Bronchial epithelial cell (primary cell): ENCODE data around the gene HOXD8. TPM values are rescaled to one million over a fixed set of nuclear protein-coding genes. Genes with fewer than 3 reads are reported as not detected.

ENCODE experiments used
- DNase-seq: peaks from one replicate; pipeline ENCODE4 v3.0.0-alpha.2; 2010; ENCODE audit warnings: low read depth
- FAIRE-seq: peaks from 2 replicates; lab custom pipeline; 2011; peaks lifted over from hg19 to GRCh38; lab: Jason Lieb, UNC
- H3K27me3 ChIP-seq: 2 replicates; pipeline ENCODE4 v1.5.1; 2011; ENCODE audit warnings: low read length; ENCODE audit not compliant: control insufficient read depth, insufficient read depth
- H3K36me3 ChIP-seq: 2 replicates; pipeline ENCODE4 v1.5.1; 2011; ENCODE audit warnings: low read length; ENCODE audit not compliant: control insufficient read depth, insufficient read depth
- H3K4me3 ChIP-seq: 2 replicates; pipeline ENCODE4 v1.5.1; 2011; ENCODE audit warnings: mild to moderate bottlenecking, low read depth, low read length, control low read depth
- total RNA-seq: library from RNA; depleted of rRNA; stranded (reverse); fragments of >200 nt; gene quantifications from 2 replicates; pipeline ENCODE4 v1.2.1, GENCODE V29; 2014
- TF ChIP-seq, protein P1 (sequence below): IDR thresholded peaks from 2 replicates; pipeline ENCODE4 v1.5.1; 2011; ENCODE audit warnings: mild to moderate bottlenecking, moderate library complexity, low read length, control low read depth, inconsistent platforms; ENCODE audit not compliant: insufficient read depth, severe bottlenecking

Gene HOXD8
- total RNA-seq, 1 donor from 2014 or later, result not detected

DNA sequence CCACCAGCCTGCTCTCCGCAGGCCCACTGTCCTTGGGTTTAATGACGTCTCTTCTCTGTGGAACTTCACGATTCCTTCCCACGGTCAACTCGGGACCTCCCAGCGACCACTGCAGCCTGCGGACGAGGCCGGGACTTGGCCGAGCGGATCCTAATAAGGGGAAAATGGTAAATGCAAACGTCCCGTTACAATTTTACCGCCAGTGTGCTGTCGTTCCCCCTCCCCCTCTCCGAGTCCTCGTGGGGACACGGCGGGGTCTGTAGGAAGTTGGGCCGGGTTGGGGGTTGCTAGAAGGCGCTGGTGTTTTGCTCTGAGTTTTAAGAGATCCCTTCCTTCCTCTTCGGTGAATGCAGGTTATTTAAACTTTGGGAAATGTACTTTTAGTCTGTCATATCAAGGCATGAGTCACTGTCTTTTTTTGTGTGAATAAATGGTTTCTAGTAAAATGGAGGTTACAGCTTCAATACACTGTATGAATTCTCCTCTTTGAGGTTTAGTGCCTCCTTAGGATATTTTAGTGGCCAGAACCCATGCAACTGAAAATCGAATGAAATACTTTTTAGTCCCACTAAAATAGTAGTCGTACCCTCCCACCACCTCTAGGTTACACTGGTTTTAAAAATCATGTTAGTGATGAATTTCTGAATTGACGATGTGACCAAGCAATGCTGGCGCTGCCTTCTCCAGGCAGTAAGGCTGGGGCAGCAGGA lies 20.2 kb upstream of the HOXD8 start:
- no peak for FAIRE-seq
- TF ChIP-seq, protein P1, sequence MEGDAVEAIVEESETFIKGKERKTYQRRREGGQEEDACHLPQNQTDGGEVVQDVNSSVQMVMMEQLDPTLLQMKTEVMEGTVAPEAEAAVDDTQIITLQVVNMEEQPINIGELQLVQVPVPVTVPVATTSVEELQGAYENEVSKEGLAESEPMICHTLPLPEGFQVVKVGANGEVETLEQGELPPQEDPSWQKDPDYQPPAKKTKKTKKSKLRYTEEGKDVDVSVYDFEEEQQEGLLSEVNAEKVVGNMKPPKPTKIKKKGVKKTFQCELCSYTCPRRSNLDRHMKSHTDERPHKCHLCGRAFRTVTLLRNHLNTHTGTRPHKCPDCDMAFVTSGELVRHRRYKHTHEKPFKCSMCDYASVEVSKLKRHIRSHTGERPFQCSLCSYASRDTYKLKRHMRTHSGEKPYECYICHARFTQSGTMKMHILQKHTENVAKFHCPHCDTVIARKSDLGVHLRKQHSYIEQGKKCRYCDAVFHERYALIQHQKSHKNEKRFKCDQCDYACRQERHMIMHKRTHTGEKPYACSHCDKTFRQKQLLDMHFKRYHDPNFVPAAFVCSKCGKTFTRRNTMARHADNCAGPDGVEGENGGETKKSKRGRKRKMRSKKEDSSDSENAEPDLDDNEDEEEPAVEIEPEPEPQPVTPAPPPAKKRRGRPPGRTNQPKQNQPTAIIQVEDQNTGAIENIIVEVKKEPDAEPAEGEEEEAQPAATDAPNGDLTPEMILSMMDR, result no peak
- Histone ChIP-seq H3K36me3 (no peaks in the 10 kb centered on the region), H3K4me3 (no peak overlapping the region), H3K27me3 (peaks cover 76% of the 10 kb centered on the region)
- DNase-seq, result no peak

DNA sequence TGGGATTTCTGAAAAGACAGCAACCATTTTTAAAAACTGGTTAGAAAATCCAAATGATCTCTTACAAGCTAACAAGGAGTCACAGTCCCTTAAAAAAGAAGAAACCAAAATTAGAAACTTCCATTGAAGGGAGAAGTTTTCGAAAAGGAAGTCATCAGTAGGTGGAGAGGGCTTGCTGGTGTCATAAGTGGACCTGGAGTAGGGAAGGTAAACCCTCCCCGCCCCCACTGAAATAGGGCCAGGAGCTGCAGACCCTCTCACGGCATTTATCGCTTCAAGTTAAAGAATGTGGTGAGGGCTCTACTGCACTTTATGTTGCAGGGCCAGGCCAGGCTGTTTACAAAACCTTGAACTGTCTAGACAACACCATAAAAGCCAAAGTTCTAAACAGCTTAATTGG lies 19.6 kb upstream of the HOXD8 start:
- TF ChIP-seq, protein P1, result no peak
- Histone ChIP-seq H3K4me3 (no peak overlapping the region), H3K36me3 (no peaks in the 10 kb centered on the region), H3K27me3 (peaks cover 76% of the 10 kb centered on the region)
- no peak for DNase-seq
- FAIRE-seq, result no peak

DNA sequence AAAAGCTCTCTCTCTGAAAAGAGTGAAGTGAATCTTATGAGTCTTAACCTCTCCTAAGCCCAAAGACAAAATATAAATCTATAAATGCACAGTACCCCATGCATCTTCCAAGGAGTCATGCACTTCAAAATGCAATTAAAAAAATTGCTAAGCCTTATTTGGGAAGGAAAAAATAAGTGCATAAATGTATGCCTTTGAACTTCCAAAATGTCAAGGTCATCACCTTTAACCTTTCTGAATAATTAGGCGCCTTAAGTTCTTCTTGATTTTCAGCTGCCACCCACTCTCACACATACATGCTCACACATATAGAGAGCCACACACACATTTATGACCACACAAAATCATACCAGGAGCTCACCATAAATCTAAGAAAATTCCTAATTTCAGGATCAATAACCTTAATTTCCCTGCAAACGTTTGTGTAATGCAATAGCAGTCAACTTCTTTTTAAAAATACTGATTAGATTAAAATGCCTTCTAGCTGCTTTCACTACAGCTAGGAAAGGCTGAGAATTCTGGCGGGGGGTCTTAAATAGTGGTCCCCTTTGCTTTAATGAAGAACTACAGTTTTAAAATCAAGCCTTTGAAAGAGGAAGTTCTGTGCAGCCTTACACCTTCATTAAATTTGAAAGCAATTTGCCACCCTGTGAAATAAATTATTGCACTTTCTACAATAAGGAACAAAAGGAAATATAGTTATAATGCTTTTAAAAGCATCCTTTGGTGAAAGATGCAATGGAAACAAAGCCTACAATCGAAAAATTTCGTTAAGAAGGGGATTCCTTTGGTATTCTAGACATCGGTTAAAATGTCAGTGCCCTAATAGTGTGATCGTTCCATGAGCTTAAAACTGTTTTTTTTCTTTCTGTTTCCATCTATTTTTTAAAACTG lies 18.8 kb upstream of the HOXD8 start:
- FAIRE-seq, result no peak
- peaks cover 74% of the 10 kb centered on the region for H3K27me3 ChIP-seq
- H3K36me3 ChIP-seq, result no peaks in the 10 kb centered on the region
- DNase-seq, result no peak
- no peak overlapping the region for H3K4me3 ChIP-seq
- TF ChIP-seq, protein P1, result no peak

DNA sequence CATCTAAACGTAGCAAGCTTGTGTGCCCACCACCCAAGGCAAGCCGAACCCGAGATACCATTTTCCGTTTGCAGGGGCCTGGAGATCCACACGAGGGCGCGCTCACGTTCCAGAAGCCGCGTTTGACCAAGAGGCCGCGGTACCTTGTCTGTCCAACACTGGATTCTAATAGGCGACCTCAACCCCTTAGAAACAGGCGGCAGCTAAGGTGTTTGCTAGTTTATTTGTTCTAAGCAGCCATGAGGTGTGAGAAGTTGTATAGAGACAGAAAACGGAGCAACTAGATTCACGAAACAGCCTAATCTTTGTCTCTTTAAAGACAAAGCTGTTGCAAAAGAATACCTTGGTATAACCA lies 18.2 kb upstream of the HOXD8 start:
- peaks cover 74% of the 10 kb centered on the region for H3K27me3 ChIP-seq
- H3K4me3 ChIP-seq, result no peak overlapping the region
- TF ChIP-seq, protein P1, result peak; percentile 73
- no peak for FAIRE-seq
- peak; percentile 26 for DNase-seq
- H3K36me3 ChIP-seq, result no peaks in the 10 kb centered on the region

DNA sequence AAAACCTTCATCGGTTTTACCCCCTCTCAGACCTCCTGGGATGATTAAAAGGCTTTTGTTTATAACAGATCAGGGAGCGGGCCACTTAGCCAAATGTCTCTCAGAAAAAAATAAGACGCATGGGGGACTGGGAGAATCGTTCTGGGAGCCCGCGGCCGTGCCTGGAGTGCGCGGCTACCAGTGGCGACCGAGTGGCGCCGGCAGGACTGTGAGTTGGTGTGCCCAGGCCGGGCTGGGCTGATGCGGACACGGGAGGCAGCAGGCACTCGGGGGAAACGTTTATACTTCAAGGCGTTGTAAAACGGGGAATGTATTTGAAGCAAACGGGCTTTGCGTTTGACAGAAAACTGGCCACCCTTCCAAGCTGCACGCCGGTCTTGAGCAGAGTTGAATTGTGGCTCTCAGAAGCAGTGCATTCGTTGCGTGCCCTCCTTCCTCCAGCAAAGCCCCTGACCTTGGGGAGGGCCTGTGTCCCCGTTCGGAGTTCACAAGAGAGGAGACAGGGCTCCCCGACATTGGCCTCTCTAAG lies 17.6 kb upstream of the HOXD8 start:
- Histone ChIP-seq H3K27me3 (peaks cover 79% of the 10 kb centered on the region), H3K4me3 (no peak overlapping the region), H3K36me3 (no peaks in the 10 kb centered on the region)
- no peak for FAIRE-seq
- TF ChIP-seq, protein P1, result no peak
- no peak for DNase-seq
